Left colon (tissue), 2 donors: ENCODE data around the gene MUC4. TPM values are rescaled to one million over a fixed set of nuclear protein-coding genes. Genes with fewer than 3 reads are reported as not detected.
"Not testable (repeated sequence)": the region's sequence is repeated elsewhere in the genome, so short reads cannot be mapped to it uniquely, and the experiment has no call there.

Experiments used
- ATAC-seq: fragments of 200-7000 bp; cut with Tn5 transposase; one replicate; pipeline ENCODE4 v1.9.1; 2020; ENCODE audit warnings: mild to moderate bottlenecking, moderate library complexity
- DNase-seq, 2 donors: peaks; one replicate each; pipeline ENCODE4 v3.0.0-alpha.2; 2020
- intact Hi-C, 2 donors: fragments of 100-400 bp; cut with DNase I in 1 of 2; cut with micrococcal nuclease in 1 of 2; formaldehyde crosslinking; loops; one replicate each; pipeline versions ENCODE4 v1.11.2 to v1.14.0; 2022; cut with DNase I, micrococcal nuclease
- total RNA-seq, 2 donors: library from RNA; stranded (reverse); fragmentation: NEBNext Ultra II Directional; extraction: Animal tissue kit (Norgen Biotek cat#: 25700); gene quantifications; one replicate each; pipeline ENCODE4 v1.2.1, GENCODE V29; 2021
- donor health status: DM: no; HTN: no; CAD: no.
- donor health status: DM: yes; HTN: yes; CAD: no.

Gene MUC4
- total RNA-seq, 2 donors from 2014 or later, result 114 to 356 TPM

GRCh38 chr3:195816276-195816913 is 4.7 kb upstream of the MUC4 start:
- ATAC-seq, intact Hi-C loops: not testable (repeated sequence)
- peak in 1 of 2 donors; percentile 45 for DNase-seq

GRCh38 chr3:195815169-195815771 is 3.5 kb upstream of the MUC4 start:
- ATAC-seq (no peak), DNase-seq (peak in 1 of 2 donors; percentile 6)
- intact Hi-C loops, result no loop called here

DNA sequence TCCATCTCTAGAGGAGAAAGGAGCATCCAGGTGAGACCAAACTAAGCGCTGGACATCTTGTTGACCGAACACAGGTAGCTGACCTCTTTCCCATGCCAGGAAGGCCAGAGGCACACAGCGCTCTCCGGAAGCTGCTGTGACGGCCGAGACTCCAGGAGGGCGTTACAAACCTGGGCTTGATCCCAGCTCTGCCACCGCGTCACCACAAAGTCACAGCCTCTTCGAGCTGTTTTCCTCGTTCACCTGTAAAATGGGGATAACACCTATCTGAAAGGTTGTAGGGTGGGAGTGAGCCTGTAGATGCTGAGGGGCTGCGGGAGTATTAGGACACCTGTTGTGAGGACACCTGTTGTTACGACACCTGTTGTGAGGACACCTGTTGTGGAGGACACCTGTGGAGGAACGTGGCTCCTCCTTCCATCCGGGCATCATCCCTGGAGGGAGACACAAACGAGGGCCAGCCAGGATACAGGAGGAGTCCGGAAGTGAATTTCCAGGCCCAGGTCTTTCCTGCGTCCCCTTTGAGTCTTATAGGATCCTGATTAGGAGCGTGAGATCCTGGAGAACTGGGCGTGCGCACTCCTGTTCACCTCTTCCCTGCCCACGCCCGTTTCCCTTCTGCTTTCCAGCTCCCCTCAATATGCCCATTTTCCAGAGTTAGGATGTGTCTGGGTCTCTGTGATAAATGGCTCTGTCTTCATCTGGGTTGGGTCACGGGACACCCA is 2.3 kb upstream of the MUC4 start:
- intact Hi-C loops, result no loop called here
- ATAC-seq, result no peak
- peak in 1 of 2 donors; percentile 4 for DNase-seq

DNA sequence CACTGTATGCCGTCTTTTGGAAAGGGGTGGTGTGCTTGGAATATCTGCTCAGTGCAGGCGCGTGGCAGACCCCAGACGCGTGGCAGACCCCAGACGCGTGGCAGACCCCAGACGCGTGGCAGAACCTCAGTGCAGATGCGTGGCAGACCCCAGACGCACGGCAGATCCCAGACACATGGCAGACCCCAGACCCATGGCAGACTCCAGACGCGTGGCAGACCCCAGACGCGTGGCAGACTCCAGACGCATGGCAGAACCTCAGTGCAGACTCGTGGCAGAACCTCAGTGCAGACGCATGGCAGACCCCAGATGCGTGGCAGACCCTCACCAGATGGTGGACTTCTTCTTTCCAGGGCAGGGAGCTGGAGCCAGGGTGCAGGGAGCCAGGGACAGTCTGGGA is 637 bp upstream of the MUC4 start:
- intact Hi-C loops, result no loop called here
- DNase-seq (no peak), ATAC-seq (no peak)

- intact Hi-C loops, result no loop called here
- ATAC-seq (peak; percentile 16), DNase-seq (no peak)
These were observed 1.3 kb downstream of the MUC4 start for GRCh38 chr3:195810455-195810845.

GRCh38 chr3:195809796-195810454 is 1.8 kb downstream of the MUC4 start:
- intact Hi-C loops, result no loop called here
- peak; percentile 39 for ATAC-seq

GRCh38 chr3:195809291-195809785 is 2.4 kb downstream of the MUC4 start:
- DNase-seq, result peak; percentile 79 to 80
- peak; percentile 49 for ATAC-seq
- intact Hi-C loops, result no loop called here

More at GRCh38 chr3:195809796-195810454, 1.8 kb downstream of the MUC4 start:
- DNase-seq, result no peak

- intact Hi-C loops, result no loop called here
- ATAC-seq (no peak), DNase-seq (no peak)
These were observed 2.9 kb downstream of the MUC4 start for GRCh38 chr3:195808741-195809290.

GRCh38 chr3:195807681-195808121 is 4.0 kb downstream of the MUC4 start:
- intact Hi-C loops, result no loop called here
- no peak for ATAC-seq
- no peak for DNase-seq

DNA sequence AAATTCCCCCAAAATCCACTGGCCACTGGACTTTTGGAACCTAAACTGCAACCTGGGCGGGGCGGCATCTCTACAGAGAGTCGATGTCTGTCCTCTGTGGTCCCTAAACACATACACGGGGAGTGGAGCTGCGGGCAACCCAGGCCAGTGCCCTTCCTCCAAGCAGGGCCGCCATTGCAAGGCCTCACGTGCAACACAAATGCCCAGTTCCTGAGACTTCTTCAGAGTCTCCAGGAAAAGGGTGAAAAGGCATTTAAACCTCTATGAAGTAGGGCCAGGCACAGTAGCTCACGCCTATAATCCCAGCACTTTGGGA is 4.9 kb downstream of the MUC4 start:
- DNase-seq, result no peak
- intact Hi-C loops, result no loop called here
- ATAC-seq, result no peak

- intact Hi-C loops, result no loop called here
- DNase-seq, result no peak
- no peak for ATAC-seq
These were observed 5.4 kb downstream of the MUC4 start for GRCh38 chr3:195806211-195806915.

DNA sequence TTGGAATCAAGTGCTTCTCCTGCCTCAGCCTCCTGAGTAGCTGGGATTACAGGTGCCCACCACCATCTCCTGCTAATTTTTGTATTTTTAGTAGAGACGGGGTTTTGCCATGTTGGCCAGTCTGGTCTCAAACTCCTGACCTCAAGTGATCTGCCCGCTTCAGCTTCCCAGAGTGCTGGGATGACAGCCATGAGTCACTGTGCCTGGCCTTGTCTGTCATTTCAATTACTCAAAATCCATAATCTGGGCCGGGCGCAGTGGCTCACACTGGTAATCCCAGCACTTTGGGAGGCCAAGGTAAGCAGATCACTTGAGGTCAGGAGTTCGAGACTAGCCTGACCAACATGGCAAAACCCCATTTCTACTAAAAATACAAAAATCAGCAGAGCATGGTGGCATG is 6.1 kb downstream of the MUC4 start:
- intact Hi-C loops, DNase-seq, ATAC-seq: not testable (repeated sequence)

DNA sequence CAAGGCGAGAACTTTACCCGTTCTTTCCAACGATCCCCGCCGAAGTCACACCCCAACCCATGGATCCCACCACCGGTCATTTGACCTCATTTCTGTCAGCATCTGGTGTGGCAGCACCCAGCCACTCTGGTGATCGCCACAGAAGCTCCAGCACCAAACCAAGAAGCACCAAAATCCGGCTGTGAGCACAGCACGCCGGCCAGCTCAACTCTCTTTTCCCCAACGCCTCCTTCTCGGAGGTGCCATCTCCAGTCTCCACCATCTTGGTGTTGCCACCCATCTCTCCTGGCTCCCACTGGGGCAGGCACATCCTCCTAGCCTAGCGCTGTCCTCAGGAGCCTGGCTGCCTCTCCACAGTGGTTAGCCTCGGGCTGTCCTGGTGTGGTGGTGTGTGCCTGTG is 6.5 kb downstream of the MUC4 start:
- intact Hi-C loops, result no loop called here
- ATAC-seq (no peak), DNase-seq (no peak)

- DNase-seq (no peak), ATAC-seq (no peak)
- intact Hi-C loops, result no loop called here
These were observed 8.3 kb downstream of the MUC4 start for GRCh38 chr3:195803289-195803908.

DNA sequence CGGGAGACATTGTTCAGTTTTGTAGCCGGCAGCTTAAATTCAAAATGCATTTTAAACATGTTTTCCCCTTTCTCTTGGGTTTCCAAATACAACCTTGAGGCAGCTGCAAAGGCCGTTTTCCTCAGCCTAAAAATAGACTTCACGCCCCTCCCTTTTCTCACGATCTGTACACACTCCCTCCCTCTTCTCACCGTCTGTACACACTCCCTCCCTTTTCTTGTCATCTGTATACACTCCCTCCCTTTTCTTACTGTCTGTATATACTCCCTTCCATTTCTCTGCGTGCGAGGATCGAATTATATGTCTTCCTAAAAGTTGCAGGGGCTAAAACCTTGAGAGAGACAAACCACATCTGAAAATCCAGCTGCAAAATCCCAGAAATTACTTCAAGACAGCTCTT is 8.9 kb downstream of the MUC4 start:
- ATAC-seq (peak; percentile 54), DNase-seq (no peak)
- intact Hi-C loops, result no loop called here

- intact Hi-C loops, result no loop called here
- peak; percentile 1 for ATAC-seq
- no peak for DNase-seq
These were observed 9.4 kb downstream of the MUC4 start for GRCh38 chr3:195802261-195802701.

- intact Hi-C loops, result no loop called here
- ATAC-seq, result peak; percentile 35
- no peak for DNase-seq
These were observed 10.2 kb downstream of the MUC4 start for GRCh38 chr3:195801251-195802183.
